Measurements from ENCODE around the gene SEMA4F. TPM values are rescaled to one million over a fixed set of nuclear protein-coding genes. Genes with fewer than 3 reads are reported as not detected.

Gene SEMA4F
- total RNA-seq, 1 experiment from 2014 or later, result 6.6 TPM

GRCh38 chr2:74704216-74704615, 50.2 kb downstream of the SEMA4F start:
- no peak overlapping the region for H4K91ac ChIP-seq (ENCODE audit: insufficient read length, low read depth, low read length)
- Mint-ChIP-seq H3K36me3 (ENCODE audit: insufficient read depth in 1 of 3, low read depth in 3 of 3) (no peaks in the 10 kb centered on the region), H3K4me3 (no peak overlapping the region), H3K4me1 (peaks cover 10% of the 10 kb centered on the region in 2 experiments), H3K27ac (no peak overlapping the region), H3K9me3 (no peaks in the 10 kb centered on the region; a peak in 2 of 5 replicates), H3K27me3 (ENCODE audit: low read depth) (peaks cover 3% of the 10 kb centered on the region)
- DNase-seq, result no peak
- H3K4ac ChIP-seq (ENCODE audit: low read depth, low read length), result no peak overlapping the region
- no CpG with 5 or more reads among the region's 2 CpGs for WGBS (ENCODE audit: extremely low coverage, insufficient read length, low lambda C conversion rate)
- TF ChIP-seq, protein P1, sequence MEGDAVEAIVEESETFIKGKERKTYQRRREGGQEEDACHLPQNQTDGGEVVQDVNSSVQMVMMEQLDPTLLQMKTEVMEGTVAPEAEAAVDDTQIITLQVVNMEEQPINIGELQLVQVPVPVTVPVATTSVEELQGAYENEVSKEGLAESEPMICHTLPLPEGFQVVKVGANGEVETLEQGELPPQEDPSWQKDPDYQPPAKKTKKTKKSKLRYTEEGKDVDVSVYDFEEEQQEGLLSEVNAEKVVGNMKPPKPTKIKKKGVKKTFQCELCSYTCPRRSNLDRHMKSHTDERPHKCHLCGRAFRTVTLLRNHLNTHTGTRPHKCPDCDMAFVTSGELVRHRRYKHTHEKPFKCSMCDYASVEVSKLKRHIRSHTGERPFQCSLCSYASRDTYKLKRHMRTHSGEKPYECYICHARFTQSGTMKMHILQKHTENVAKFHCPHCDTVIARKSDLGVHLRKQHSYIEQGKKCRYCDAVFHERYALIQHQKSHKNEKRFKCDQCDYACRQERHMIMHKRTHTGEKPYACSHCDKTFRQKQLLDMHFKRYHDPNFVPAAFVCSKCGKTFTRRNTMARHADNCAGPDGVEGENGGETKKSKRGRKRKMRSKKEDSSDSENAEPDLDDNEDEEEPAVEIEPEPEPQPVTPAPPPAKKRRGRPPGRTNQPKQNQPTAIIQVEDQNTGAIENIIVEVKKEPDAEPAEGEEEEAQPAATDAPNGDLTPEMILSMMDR (conservative IDR thresholded peaks at IDR 0.05), result no peak
- H3K9ac ChIP-seq (ENCODE audit: extremely low read depth, insufficient read length, low read length), result no peak overlapping the region
- no peak overlapping the region for H3K23ac ChIP-seq (ENCODE audit: insufficient read length, low read depth, low read length)
- H3T11ph ChIP-seq (ENCODE audit: low read length), result no peak overlapping the region
- H3K27me3 ChIP-seq (ENCODE audit: insufficient read depth, low read length), result no peaks in the 10 kb centered on the region
- H3K79me2 ChIP-seq (ENCODE audit: insufficient read depth, low read length), result no peaks in the 10 kb centered on the region
- no peak overlapping the region for H2BK20ac ChIP-seq (ENCODE audit: low read depth, low read length, poor library complexity, severe bottlenecking)
- no peaks in the 10 kb centered on the region for H3K23me2 ChIP-seq (ENCODE audit: insufficient read length, low read depth, low read length, poor library complexity, severe bottlenecking)
- H3K18ac ChIP-seq (ENCODE audit: insufficient read length, low read depth, low read length), result no peak overlapping the region
- H2AK5ac ChIP-seq (ENCODE audit: insufficient read length, low read length), result no peak overlapping the region
- H4K8ac ChIP-seq (replicated peaks; ENCODE audit: insufficient read length, low read depth, low read length), result no peak overlapping the region
- no peak overlapping the region for H2BK12ac ChIP-seq (ENCODE audit: insufficient read length, low read depth, low read length)
- no peak overlapping the region for H2BK120ac ChIP-seq (ENCODE audit: low read depth, low read length, poor library complexity, severe bottlenecking)
- H3K9me3 ChIP-seq (ENCODE audit: control insufficient read depth, low read depth, low read length), result no peaks in the 10 kb centered on the region
- H3K14ac ChIP-seq (ENCODE audit: insufficient read depth, low read length), result no peak overlapping the region
- H3K79me1 ChIP-seq (ENCODE audit: insufficient read depth, low read depth, low read length, poor library complexity, severe bottlenecking), result no peaks in the 10 kb centered on the region
- H3K4me2 ChIP-seq (ENCODE audit: insufficient read depth, insufficient read length, low read length), result no peak overlapping the region
- no peak overlapping the region for H2BK15ac ChIP-seq (ENCODE audit: low read depth, low read length)
- H2AFZ ChIP-seq (ENCODE audit: low read length), result no peak overlapping the region
- H3K27ac ChIP-seq (ENCODE audit: insufficient read length, low read depth, low read length), result no peak overlapping the region
- H4K5ac ChIP-seq (ENCODE audit: insufficient read length, low read depth, low read length), result no peak overlapping the region
- no peak overlapping the region for H2BK5ac ChIP-seq (ENCODE audit: insufficient read length, low read length)
- no peak overlapping the region for H3K56ac ChIP-seq (ENCODE audit: insufficient read length, low read depth, low read length)
- no peaks in the 10 kb centered on the region; the same call in 1 of the 2 replicates for H3K4me1 ChIP-seq (ENCODE audit: insufficient read depth, low read length)
- no peaks in the 10 kb centered on the region for H4K20me1 ChIP-seq (ENCODE audit: control insufficient read depth, insufficient read depth, insufficient read length)

All from H9 (cell line).